Aorta (tissue), 5 donors: Measurements from ENCODE around the gene TMEM151B. TPM values are rescaled to one million over a fixed set of nuclear protein-coding genes. Genes with fewer than 3 reads are reported as not detected.
A peak's percentile ranks its signal among the peaks of the same experiment; 100 is the strongest.

ENCODE experiments used
- ATAC-seq: fragments of 200-7000 bp; cut with Tn5 transposase; one replicate; pipeline ENCODE4 v1.9.1; 2022; ENCODE audit warnings: moderate library complexity; ENCODE audit not compliant: low FRiP score
- DNase-seq, 2 donors: peaks; one replicate each; pipeline ENCODE4 v3.0.0-alpha.2; 2020
- H3K27ac ChIP-seq, 2 donors: one replicate each; pipeline ENCODE4 v1.5.1; 2013; ENCODE audit warnings: low read length in 2 of 2, mild to moderate bottlenecking in 2 of 2, moderate library complexity in 2 of 2, control low read depth in 1 of 2, inconsistent platforms in 1 of 2, low read depth in 1 of 2
- H3K27me3 ChIP-seq, 2 donors: one replicate each; pipeline ENCODE4 v1.6.1; 2013; ENCODE audit warnings: control low read depth in 1 of 2, low read length in 1 of 2, mild to moderate bottlenecking in 1 of 2, moderate library complexity in 1 of 2; ENCODE audit not compliant: insufficient read depth in 2 of 2, control insufficient read depth in 1 of 2
- H3K36me3 ChIP-seq, 2 donors: one replicate each; pipeline ENCODE4 v1.6.1; 2013; ENCODE audit warnings: control low read depth in 1 of 2, low read length in 1 of 2, mild to moderate bottlenecking in 1 of 2; ENCODE audit not compliant: insufficient read depth in 2 of 2, control insufficient read depth in 1 of 2
- H3K4me1 ChIP-seq, 2 donors: one replicate each; pipeline ENCODE4 v1.6.1; 2013; ENCODE audit warnings: low read length in 2 of 2, control low read depth in 1 of 2, mild to moderate bottlenecking in 1 of 2, moderate library complexity in 1 of 2; ENCODE audit not compliant: insufficient read depth in 2 of 2, control insufficient read depth in 1 of 2
- H3K4me3 ChIP-seq, 2 donors: one replicate each; pipeline ENCODE4 v1.5.1; 2013; ENCODE audit warnings: low read length in 2 of 2, control low read depth in 1 of 2, mild to moderate bottlenecking in 1 of 2
- H3K9me3 ChIP-seq: one replicate; pipeline ENCODE4 v1.6.1; 2013; ENCODE audit warnings: mild to moderate bottlenecking, low read length; ENCODE audit not compliant: control insufficient read depth
- WGBS, 2 donors: extraction: QIAGEN DNeasy Blood & Tissue Kit; methylation state at CpG; one replicate each; pipeline ENCODE4 v1.1.7; 2013; 5-methylcytosine and 5-hydroxymethylcytosine counted together
- intact Hi-C, 2 donors: fragments of 100-400 bp; cut with DNase I; formaldehyde crosslinking; loops; one replicate each; pipeline versions ENCODE4 v1.14.2 to v1.15.0; 2022
- long read RNA-seq, 2 donors: library from polyadenylated mRNA; unstranded; transcript quantifications; one replicate each; pipeline ENCODE4 v2.0.0, GENCODE V29; 2020 to 2021
- polyA plus RNA-seq, 2 donors: library from polyadenylated mRNA; stranded (reverse); fragments of 200-250 nt; gene quantifications; one replicate each; pipeline ENCODE4 v1.2.3, GENCODE V29; 2013
- total RNA-seq, 2 donors: library from RNA; stranded (reverse); fragmentation: NEBNext Ultra II Directional; extraction: Animal tissue kit (Norgen Biotek cat#: 25700); gene quantifications; one replicate each; pipeline ENCODE4 v1.2.1, GENCODE V29; 2021
- donor health status: healthy with polysubstance abuse.
- donor health status: Bipolar disorder and iron deficiency.
- donor health status: DM: no; HTN: no; CAD: no.
- donor health status: DM: no; HTN: no; CAD: no.
- donor health status: DM: yes; HTN: yes; CAD: no.

The TMEM151B gene
- total RNA-seq (not detected), polyA plus RNA-seq (not detected)
- long read RNA-seq, donor 1: 0 reads
- long read RNA-seq, donor 2: 0 reads

GRCh38 chr6:44269921-44270525, at the start of gene TMEM151B:
TSS of gene TMEM151B (plus strand) at chr6:44270450. CDS start at chr6:44270743, 293 bp downstream.
- Histone ChIP-seq H3K9me3 (no peaks in the 10 kb centered on the region), H3K27ac (no peak within 1 kb of the TSS), H3K4me3 (peak within 1 kb of the TSS; percentile 39 to 52), H3K36me3 (no peaks in the 10 kb centered on the region), H3K27me3 (no peaks in the 10 kb centered on the region), H3K4me1 (no peaks in the 10 kb centered on the region)
- intact Hi-C loops: loop anchor here (2.0 to 5.0 kb wide), 3 partner anchors 32 to 69 kb away; no protein-coding TSS in a partner anchor
- 12 to 25% methylated on average over 19 to 29 of the region's 29 CpGs for WGBS, 2 donors
- no peak for ATAC-seq
- DNase-seq: peak in 1 of 2 donors; percentile 64

- no peaks in the 10 kb centered on the region for H3K9me3 ChIP-seq
- DNase-seq (no peak), ATAC-seq (no peak)
- peak overlapping the region in 1 of 2 donors; percentile 84 for H3K27ac ChIP-seq
- intact Hi-C loops: loop anchor here in 1 of 2 donors (1.0 kb wide), 1 partner anchor 16 kb away; no protein-coding TSS in a partner anchor
- 63 to 67% methylated on average over 4 of the region's 4 CpGs for WGBS, 2 donors
- no peak overlapping the region for H3K4me3 ChIP-seq
- H3K27me3 ChIP-seq: no peaks in the 10 kb centered on the region
- no peaks in the 10 kb centered on the region for H3K36me3 ChIP-seq
- no peaks in the 10 kb centered on the region for H3K4me1 ChIP-seq
These were observed 49.3 kb upstream of the TMEM151B start for GRCh38 chr6:44220913-44221290.

- no peaks in the 10 kb centered on the region for H3K9me3 ChIP-seq
- no peaks in the 10 kb centered on the region for H3K4me1 ChIP-seq
- WGBS, 2 donors: 0 to 1% methylated on average over 4 of the region's 4 CpGs
- H3K27ac ChIP-seq: peak overlapping the region; percentile 51 to 84
- no peak overlapping the region for H3K4me3 ChIP-seq
- DNase-seq (peak; percentile 96 to 97), ATAC-seq (peak; percentile 83)
- no peaks in the 10 kb centered on the region for H3K36me3 ChIP-seq
- intact Hi-C loops: loop anchor here in 1 of 2 donors (1.0 kb wide), 1 partner anchor 16 kb away; no protein-coding TSS in a partner anchor
- no peaks in the 10 kb centered on the region for H3K27me3 ChIP-seq
These were observed 48.8 kb upstream of the TMEM151B start for GRCh38 chr6:44221291-44221960.

GRCh38 chr6:44221961-44222335, 48.3 kb upstream of the TMEM151B start:
- WGBS, 2 donors: 9 to 24% methylated on average over 2 of the region's 2 CpGs
- Histone ChIP-seq H3K9me3 (no peaks in the 10 kb centered on the region), H3K27ac (peak overlapping the region; percentile 51 to 84), H3K36me3 (no peaks in the 10 kb centered on the region), H3K4me3 (no peak overlapping the region), H3K4me1 (no peaks in the 10 kb centered on the region), H3K27me3 (no peaks in the 10 kb centered on the region)
- ATAC-seq (no peak), DNase-seq (no peak)
- intact Hi-C loops: loop anchor here in 1 of 2 donors (1.0 kb wide), 1 partner anchor 15 kb away; no protein-coding TSS in a partner anchor

GRCh38 chr6:44222486-44223318, 47.5 kb upstream of the TMEM151B start:
- no peaks in the 10 kb centered on the region for H3K36me3 ChIP-seq
- intact Hi-C loops: no loop called here
- H3K27me3 ChIP-seq: no peaks in the 10 kb centered on the region
- H3K27ac ChIP-seq: peak overlapping the region; percentile 74 to 78
- peak; percentile 1 for ATAC-seq
- H3K9me3 ChIP-seq: no peaks in the 10 kb centered on the region
- 14 to 17% methylated on average over 26 of the region's 26 CpGs for WGBS, 2 donors
- H3K4me3 ChIP-seq: peak overlapping the region; percentile 45 to 61
- H3K4me1 ChIP-seq: no peaks in the 10 kb centered on the region
- DNase-seq: peak; percentile 44 to 83

GRCh38 chr6:44223319-44224028, 46.8 kb upstream of the TMEM151B start, which contains the start of gene SLC29A1:
TSS of gene SLC29A1 (plus strand) at chr6:44223595. CDS start at chr6:44227314, 3,719 bp downstream.
- DNase-seq: peak; percentile 89 to 94
- no peaks in the 10 kb centered on the region for H3K4me1 ChIP-seq
- H3K27ac ChIP-seq: peak within 1 kb of the TSS; percentile 74 to 78

GRCh38 chr6:44224029-44224964, 46.0 kb upstream of the TMEM151B start:
- no peaks in the 10 kb centered on the region for H3K9me3 ChIP-seq
- H3K27ac ChIP-seq: no peak overlapping the region
- ATAC-seq (no peak), DNase-seq (peak; percentile 61 to 76)
- intact Hi-C loops: no loop called here
- H3K36me3 ChIP-seq: peaks cover 0 to under 1% of the 10 kb centered on the region in 2 donors
- no peaks in the 10 kb centered on the region for H3K4me1 ChIP-seq
- H3K4me3 ChIP-seq: peak overlapping the region; percentile 61 to 64
- WGBS, 2 donors: 3 to 4% methylated on average over 14 to 18 of the region's 18 CpGs
- no peaks in the 10 kb centered on the region for H3K27me3 ChIP-seq

More at GRCh38 chr6:44223319-44224028, 46.8 kb upstream of the TMEM151B start, which contains the start of gene SLC29A1:
- H3K9me3 ChIP-seq: no peaks in the 10 kb centered on the region
- H3K36me3 ChIP-seq: no peaks in the 10 kb centered on the region
- peak within 1 kb of the TSS; percentile 61 to 64 for H3K4me3 ChIP-seq
- peak; percentile 61 for ATAC-seq
- WGBS, 2 donors: 0 to 1% methylated on average over 57 to 73 of the region's 73 CpGs
- no peaks in the 10 kb centered on the region for H3K27me3 ChIP-seq
- intact Hi-C loops: no loop called here
